ENCODE data around the gene TFCP2L1.
"Not testable (repeated sequence)": the region's sequence is repeated elsewhere in the genome, so short reads cannot be mapped to it uniquely, and the experiment has no call there.

The TFCP2L1 gene

GRCh38 chr2:121295911-121296650, 11.1 kb upstream of the TFCP2L1 start:
- no peak for DNase-seq (ENCODE audit: low spot score)

GRCh38 chr2:121294881-121295840, 10.2 kb upstream of the TFCP2L1 start:
- no peak for DNase-seq (ENCODE audit: low spot score)

- DNase-seq (ENCODE audit: low spot score): no peak
These were observed 8.7 kb upstream of the TFCP2L1 start for GRCh38 chr2:121293450-121294325.

GRCh38 chr2:121291251-121291580, 6.2 kb upstream of the TFCP2L1 start:
- no peak for DNase-seq (ENCODE audit: low spot score)

- no peak for DNase-seq (ENCODE audit: low spot score)
These were observed 4.3 kb upstream of the TFCP2L1 start for GRCh38 chr2:121289271-121289670.

- no peak for DNase-seq (ENCODE audit: low spot score)
These were observed 3.6 kb upstream of the TFCP2L1 start for GRCh38 chr2:121288454-121289231.

- no peak for DNase-seq (ENCODE audit: low spot score)
These were observed 3.0 kb upstream of the TFCP2L1 start for GRCh38 chr2:121287956-121288355.

- DNase-seq (ENCODE audit: low spot score): no peak
These were observed 2.3 kb upstream of the TFCP2L1 start for GRCh38 chr2:121287146-121287798.

- DNase-seq (ENCODE audit: low spot score): no peak
These were observed 1.5 kb upstream of the TFCP2L1 start for GRCh38 chr2:121286506-121286905.

GRCh38 chr2:121285926-121286325, 924 bp upstream of the TFCP2L1 start:
- DNase-seq (ENCODE audit: low spot score): no peak

- DNase-seq (ENCODE audit: low spot score): no peak
These were observed 1.1 kb downstream of the TFCP2L1 start for GRCh38 chr2:121283670-121284462.

- no peak for DNase-seq (ENCODE audit: low spot score)
These were observed 2.1 kb downstream of the TFCP2L1 start for GRCh38 chr2:121282800-121283385.

- no peak for DNase-seq (ENCODE audit: low spot score)
These were observed 3.3 kb downstream of the TFCP2L1 start for GRCh38 chr2:121281694-121282093.

- no peak for DNase-seq (ENCODE audit: low spot score)
These were observed 3.9 kb downstream of the TFCP2L1 start for GRCh38 chr2:121281107-121281506.

- no peak for DNase-seq (ENCODE audit: low spot score)
These were observed 5.4 kb downstream of the TFCP2L1 start for GRCh38 chr2:121279476-121280220.

GRCh38 chr2:121276341-121276740, 8.7 kb downstream of the TFCP2L1 start:
- DNase-seq (ENCODE audit: low spot score): no peak

- DNase-seq (ENCODE audit: low spot score): no peak
These were observed 11.9 kb downstream of the TFCP2L1 start for GRCh38 chr2:121273116-121273515.

GRCh38 chr2:121272596-121272995, 12.4 kb downstream of the TFCP2L1 start:
- DNase-seq (ENCODE audit: low spot score): no peak

- not testable (repeated sequence) for DNase-seq (ENCODE audit: low spot score)
These were observed 15.6 kb downstream of the TFCP2L1 start for GRCh38 chr2:121269436-121269835.

All from putamen (tissue), 1 donor.